ENCODE measurements around the gene CYFIP1.

DNA sequence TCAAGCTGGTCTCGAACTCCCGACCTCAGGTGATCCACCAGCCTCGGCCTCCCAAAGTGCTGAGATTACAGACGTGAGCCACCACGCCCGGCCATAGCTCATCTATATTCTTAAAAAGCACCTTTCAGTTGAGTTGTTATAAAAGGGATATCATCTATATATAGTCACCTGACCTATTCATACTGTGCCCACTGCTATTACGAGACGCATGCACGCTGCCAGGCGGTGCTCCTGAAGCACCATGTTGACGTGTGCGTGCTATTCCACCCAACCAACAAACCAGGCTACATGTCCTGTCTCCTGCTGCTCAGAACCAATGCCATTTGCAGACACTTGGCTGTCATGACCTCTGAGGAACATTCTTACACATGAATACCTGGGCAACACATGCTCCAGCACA, 17.6 kb downstream of the CYFIP1 start:
- TF ChIP-seq, protein P1, sequence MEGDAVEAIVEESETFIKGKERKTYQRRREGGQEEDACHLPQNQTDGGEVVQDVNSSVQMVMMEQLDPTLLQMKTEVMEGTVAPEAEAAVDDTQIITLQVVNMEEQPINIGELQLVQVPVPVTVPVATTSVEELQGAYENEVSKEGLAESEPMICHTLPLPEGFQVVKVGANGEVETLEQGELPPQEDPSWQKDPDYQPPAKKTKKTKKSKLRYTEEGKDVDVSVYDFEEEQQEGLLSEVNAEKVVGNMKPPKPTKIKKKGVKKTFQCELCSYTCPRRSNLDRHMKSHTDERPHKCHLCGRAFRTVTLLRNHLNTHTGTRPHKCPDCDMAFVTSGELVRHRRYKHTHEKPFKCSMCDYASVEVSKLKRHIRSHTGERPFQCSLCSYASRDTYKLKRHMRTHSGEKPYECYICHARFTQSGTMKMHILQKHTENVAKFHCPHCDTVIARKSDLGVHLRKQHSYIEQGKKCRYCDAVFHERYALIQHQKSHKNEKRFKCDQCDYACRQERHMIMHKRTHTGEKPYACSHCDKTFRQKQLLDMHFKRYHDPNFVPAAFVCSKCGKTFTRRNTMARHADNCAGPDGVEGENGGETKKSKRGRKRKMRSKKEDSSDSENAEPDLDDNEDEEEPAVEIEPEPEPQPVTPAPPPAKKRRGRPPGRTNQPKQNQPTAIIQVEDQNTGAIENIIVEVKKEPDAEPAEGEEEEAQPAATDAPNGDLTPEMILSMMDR (IDR thresholded peaks at IDR 0.05) = no peak
- TF ChIP-seq SP1 (CRISPR knock-in tag; conservative IDR thresholded peaks at IDR 0.05) (no peak), ZNF138 (CRISPR knock-in tag; conservative IDR thresholded peaks at IDR 0.05) (no peak), ESRRA (CRISPR knock-in tag; IDR thresholded peaks at IDR 0.05; ENCODE audit: borderline replicate concordance) (no peak), FOXJ3 (CRISPR knock-in tag; IDR thresholded peaks at IDR 0.05; ENCODE audit: borderline replicate concordance) (no peak), NR3C1 (CRISPR knock-in tag; conservative IDR thresholded peaks at IDR 0.05; ENCODE audit: low read depth) (no peak), JUN (CRISPR knock-in tag; IDR thresholded peaks at IDR 0.05) (no peak)
- TF ChIP-seq, protein P2, sequence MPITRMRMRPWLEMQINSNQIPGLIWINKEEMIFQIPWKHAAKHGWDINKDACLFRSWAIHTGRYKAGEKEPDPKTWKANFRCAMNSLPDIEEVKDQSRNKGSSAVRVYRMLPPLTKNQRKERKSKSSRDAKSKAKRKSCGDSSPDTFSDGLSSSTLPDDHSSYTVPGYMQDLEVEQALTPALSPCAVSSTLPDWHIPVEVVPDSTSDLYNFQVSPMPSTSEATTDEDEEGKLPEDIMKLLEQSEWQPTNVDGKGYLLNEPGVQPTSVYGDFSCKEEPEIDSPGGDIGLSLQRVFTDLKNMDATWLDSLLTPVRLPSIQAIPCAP (CRISPR knock-in tag; IDR thresholded peaks at IDR 0.05) = no peak

All from WTC11 (cell line).